Thoracic aorta (tissue), 2 donors: Measurements from ENCODE around the gene PODNL1. TPM values are rescaled to one million over a fixed set of nuclear protein-coding genes. Genes with fewer than 3 reads are reported as not detected.

Experiments
- ATAC-seq: fragments of 150-250 bp; one replicate; pipeline ENCODE4 v1.8.0; 2017; ENCODE audit warnings: low read depth; ENCODE audit not compliant: insufficient number of reproducible peaks, low FRiP score
- DNase-seq: peaks from one replicate; pipeline ENCODE4 v3.0.0-alpha.2; 2020; ENCODE audit warnings: low spot score
- H3K27ac ChIP-seq, 2 donors: fragments of 200-600 bp; sonication (generic); 1 replicate in 1 of 2; 2 replicates in 1 of 2; pipeline ENCODE4 v1.5.1; 2016; ENCODE audit warnings: mild to moderate bottlenecking in 2 of 2, moderate library complexity in 2 of 2
- H3K27me3 ChIP-seq: fragments of 200-600 bp; sonication (generic); replicated peaks from 2 replicates; pipeline ENCODE4 v1.6.0; 2016; ENCODE audit warnings: mild to moderate bottlenecking; ENCODE audit not compliant: insufficient read depth
- H3K36me3 ChIP-seq: fragments of 200-600 bp; sonication (generic); one replicate; pipeline ENCODE4 v1.5.1; 2016
- H3K4me1 ChIP-seq, 2 donors: fragments of 200-600 bp; sonication (generic); 1 replicate in 1 of 2; 2 replicates in 1 of 2; pipeline versions ENCODE4 v1.5.1 to v1.6.0; 2016; ENCODE audit warnings: low read depth in 2 of 2, mild to moderate bottlenecking in 1 of 2; ENCODE audit not compliant: control insufficient read depth in 1 of 2
- H3K4me3 ChIP-seq: fragments of 200-600 bp; sonication (generic); 2 replicates; pipeline ENCODE4 v1.5.1; 2016; ENCODE audit warnings: mild to moderate bottlenecking
- H3K9me3 ChIP-seq: fragments of 200-600 bp; sonication (generic); 2 replicates; pipeline ENCODE4 v1.5.1; 2016
- total RNA-seq, 2 donors: library from RNA; depleted of rRNA; stranded (reverse); fragments of >200 nt; gene quantifications; one replicate each; pipeline versions ENCODE4 v1.1.0 to v1.2.3, GENCODE V29; 2016
- TF ChIP-seq, protein P1 (sequence below): fragments of 200-600 bp; sonication (generic); IDR thresholded peaks from one replicate; pipeline ENCODE4 v1.5.1; 2019; ENCODE audit warnings: antibody characterized with exemption

Gene PODNL1
- total RNA-seq, 2 donors from 2014 or later: 3.5 to 9.9 TPM

DNA sequence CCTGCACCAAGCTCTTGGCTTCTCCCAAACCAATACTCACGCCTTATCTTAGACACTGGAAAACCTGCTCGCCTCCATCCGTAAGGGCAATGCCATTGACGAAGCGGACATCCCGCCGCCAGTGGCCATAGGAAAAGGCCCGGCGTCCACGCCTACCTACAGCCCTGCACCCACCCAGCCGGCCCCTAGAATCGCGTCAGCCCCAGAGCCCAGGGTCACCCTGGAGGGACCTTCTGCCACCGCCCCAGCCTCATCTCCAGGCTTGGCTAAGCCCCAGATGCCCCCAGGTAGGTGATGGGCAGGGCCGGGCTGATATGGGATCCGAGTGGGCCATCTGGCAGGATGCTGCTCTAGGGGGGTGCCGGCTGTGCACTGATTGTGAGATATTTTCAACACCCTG is 24.9 kb downstream of the PODNL1 start:
- Histone ChIP-seq H3K36me3 (peaks cover 49% of the 10 kb centered on the region), H3K27ac (no peak overlapping the region), H3K27me3 (no peaks in the 10 kb centered on the region), H3K4me3 (no peak overlapping the region), H3K4me1 (no peaks in the 10 kb centered on the region), H3K9me3 (no peaks in the 10 kb centered on the region)
- DNase-seq (no peak), ATAC-seq (no peak)
- TF ChIP-seq, protein P1, sequence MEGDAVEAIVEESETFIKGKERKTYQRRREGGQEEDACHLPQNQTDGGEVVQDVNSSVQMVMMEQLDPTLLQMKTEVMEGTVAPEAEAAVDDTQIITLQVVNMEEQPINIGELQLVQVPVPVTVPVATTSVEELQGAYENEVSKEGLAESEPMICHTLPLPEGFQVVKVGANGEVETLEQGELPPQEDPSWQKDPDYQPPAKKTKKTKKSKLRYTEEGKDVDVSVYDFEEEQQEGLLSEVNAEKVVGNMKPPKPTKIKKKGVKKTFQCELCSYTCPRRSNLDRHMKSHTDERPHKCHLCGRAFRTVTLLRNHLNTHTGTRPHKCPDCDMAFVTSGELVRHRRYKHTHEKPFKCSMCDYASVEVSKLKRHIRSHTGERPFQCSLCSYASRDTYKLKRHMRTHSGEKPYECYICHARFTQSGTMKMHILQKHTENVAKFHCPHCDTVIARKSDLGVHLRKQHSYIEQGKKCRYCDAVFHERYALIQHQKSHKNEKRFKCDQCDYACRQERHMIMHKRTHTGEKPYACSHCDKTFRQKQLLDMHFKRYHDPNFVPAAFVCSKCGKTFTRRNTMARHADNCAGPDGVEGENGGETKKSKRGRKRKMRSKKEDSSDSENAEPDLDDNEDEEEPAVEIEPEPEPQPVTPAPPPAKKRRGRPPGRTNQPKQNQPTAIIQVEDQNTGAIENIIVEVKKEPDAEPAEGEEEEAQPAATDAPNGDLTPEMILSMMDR: no peak

DNA sequence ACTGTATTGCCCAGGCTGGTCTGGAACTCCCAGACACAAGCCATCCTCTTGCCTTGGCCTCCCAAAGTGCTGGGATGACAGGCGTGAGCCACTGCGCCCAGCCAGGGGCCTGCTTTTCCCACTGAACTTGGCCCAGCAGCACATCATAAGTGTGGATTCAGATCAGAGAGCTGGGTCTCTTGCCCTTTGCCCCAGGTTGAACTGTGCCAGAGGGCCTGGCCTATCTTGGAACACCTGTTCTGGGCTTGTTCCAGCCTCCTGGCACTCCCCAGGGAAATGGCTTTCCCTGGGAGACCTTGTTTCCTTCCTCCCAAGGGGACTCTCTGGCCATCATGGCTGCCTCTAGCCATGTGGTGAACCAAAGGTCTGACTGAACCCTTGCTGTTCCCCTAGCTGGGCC is 28.8 kb downstream of the PODNL1 start:
- Histone ChIP-seq H3K27me3 (no peaks in the 10 kb centered on the region), H3K4me1 (peaks cover 7 to 16% of the 10 kb centered on the region in 2 donors), H3K36me3 (peaks cover 30% of the 10 kb centered on the region), H3K4me3 (no peak overlapping the region), H3K27ac (no peak overlapping the region), H3K9me3 (no peaks in the 10 kb centered on the region)
- ATAC-seq (no peak), DNase-seq (no peak)
- TF ChIP-seq, protein P1: no peak

DNA sequence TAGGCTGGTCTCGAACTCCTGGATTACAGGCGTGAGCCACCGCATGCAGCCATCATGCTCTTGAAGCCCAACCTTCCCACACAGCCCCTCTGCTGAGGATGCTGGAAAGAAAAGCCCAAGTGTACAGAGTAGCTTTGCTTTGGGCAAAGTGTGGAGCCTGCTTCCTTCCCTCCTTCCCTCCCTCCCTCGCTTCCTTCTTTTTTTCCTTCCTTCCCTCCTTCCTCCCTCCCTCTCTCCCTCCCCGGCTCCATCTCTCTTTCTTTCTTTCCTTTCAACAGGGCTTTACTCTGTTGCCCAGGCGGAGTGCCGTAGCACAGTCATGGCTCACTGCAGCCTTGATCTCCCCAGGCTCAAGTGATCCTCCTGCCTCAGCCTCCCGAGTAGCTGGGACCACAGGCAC is 29.5 kb downstream of the PODNL1 start:
- DNase-seq (no peak), ATAC-seq (no peak)
- Histone ChIP-seq H3K27me3 (no peaks in the 10 kb centered on the region), H3K9me3 (no peaks in the 10 kb centered on the region), H3K4me1 (peaks cover 7 to 16% of the 10 kb centered on the region in 2 donors), H3K4me3 (no peak overlapping the region), H3K36me3 (peaks cover 25% of the 10 kb centered on the region), H3K27ac (no peak overlapping the region)
- TF ChIP-seq, protein P1: no peak

DNA sequence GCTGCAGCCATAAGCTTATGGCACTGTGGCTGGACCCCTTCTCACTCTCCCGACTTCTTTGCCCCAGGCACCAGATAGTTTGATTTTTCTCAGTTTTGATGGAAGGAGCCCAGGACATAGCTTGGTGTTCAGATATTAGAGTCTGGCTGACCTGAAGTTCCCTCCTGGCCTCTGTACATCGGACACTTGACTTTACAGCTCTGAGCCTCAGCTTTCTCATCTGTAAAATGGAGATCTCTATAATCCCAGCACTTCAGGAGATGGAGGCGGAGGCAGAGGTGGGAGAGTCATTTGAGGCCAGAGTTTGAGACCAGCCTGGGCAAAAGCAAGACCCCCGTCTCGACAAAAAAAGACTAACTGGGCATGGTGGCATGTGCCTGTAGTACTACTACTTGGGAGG is 31.3 kb downstream of the PODNL1 start:
- no peak overlapping the region for H3K27ac ChIP-seq
- peak overlapping the region; percentile 78 for H3K4me3 ChIP-seq
- H3K9me3 ChIP-seq: no peaks in the 10 kb centered on the region
- ATAC-seq (no peak), DNase-seq (no peak)
- H3K36me3 ChIP-seq: peaks cover 8% of the 10 kb centered on the region
- peaks cover 7 to 16% of the 10 kb centered on the region in 2 donors for H3K4me1 ChIP-seq
- TF ChIP-seq, protein P1: no peak
- H3K27me3 ChIP-seq: no peaks in the 10 kb centered on the region

DNA sequence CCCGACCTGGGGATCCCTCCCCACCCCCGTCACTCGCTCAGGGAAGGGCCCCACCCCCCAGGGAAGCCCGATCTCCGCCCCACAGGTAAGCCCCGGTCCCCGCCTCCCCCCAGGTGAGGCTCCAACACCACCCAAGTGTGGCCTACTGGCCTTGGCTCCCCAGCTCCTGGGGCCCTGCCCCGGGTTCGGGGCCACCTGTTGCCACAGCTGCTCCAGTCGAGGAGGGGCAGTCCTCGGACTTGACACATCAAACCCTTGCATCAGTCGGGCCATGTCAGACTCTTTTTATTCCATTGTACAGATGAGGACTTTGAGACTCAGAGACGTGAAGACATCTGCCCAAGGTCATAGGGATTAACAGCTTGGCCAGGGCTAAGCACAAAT is 31.7 kb downstream of the PODNL1 start:
- Histone ChIP-seq H3K4me3 (peak overlapping the region; percentile 78), H3K36me3 (peaks cover 6% of the 10 kb centered on the region), H3K27me3 (no peaks in the 10 kb centered on the region), H3K9me3 (no peaks in the 10 kb centered on the region), H3K27ac (peak overlapping the region in 1 of 2 donors; percentile 13), H3K4me1 (peaks cover 7 to 16% of the 10 kb centered on the region in 2 donors)
- TF ChIP-seq, protein P1: no peak
- ATAC-seq (no peak), DNase-seq (no peak)
